GM18526 (cell line): ENCODE data around the gene C4BPB.

ENCODE experiments used
- POLR2A ChIP-seq: IDR thresholded peaks from 3 replicates; pipeline ENCODE4 v1.6.1; 2011; ENCODE audit not compliant: insufficient read length; ENCODE audit errors: extremely low read depth

The C4BPB gene, protein sequence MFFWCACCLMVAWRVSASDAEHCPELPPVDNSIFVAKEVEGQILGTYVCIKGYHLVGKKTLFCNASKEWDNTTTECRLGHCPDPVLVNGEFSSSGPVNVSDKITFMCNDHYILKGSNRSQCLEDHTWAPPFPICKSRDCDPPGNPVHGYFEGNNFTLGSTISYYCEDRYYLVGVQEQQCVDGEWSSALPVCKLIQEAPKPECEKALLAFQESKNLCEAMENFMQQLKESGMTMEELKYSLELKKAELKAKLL

DNA sequence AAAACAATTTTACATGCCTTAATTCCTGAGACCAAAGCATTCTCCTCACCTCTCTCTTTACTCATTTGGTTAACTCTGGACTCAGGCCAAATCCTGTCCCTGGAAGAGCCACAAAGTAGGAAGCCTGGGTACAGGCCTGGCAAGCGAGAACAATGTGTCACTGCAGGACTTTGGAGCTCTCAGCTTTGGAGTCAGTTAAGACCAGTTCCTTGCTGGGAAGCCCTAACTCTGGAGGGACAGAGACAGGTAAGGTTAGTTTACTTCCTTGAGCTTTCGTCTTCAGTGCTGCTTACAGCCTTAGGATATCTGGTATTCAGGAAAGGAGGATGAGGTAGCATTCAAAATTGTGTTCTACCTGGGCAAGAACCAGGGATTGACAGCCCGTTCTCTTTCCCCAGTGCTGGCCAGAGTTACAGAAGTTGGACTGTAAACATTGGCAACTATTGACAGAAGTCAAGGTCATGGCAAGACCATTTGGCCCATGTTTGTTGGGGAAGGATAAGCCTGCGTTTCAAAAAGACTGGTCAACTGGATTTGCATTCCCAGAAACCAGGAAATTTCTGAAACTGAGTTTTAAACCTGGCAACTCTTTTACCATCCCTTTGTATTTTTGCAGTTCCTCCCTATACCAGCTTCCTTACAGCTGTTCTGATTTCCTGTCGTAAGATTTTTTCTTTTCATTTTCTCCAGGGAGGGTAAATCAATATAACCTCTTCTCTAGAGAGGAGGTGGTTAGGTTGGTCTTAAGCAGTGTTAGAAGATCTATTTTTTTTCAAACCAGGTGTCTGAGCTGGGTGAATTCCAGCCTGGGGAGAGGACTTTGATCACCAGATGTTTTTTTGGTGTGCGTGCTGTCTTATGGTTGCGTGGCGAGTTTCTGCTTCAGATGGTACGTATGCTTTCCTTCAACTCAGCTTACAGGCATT is at the start of gene C4BPB:
Gene C4BPB, plus strand, starts transcription at position 160 of the 926 bp plus-strand sequence. Its CDS starts 672 bp downstream, at position 832.
- TF ChIP-seq POLR2A, result no peak

DNA sequence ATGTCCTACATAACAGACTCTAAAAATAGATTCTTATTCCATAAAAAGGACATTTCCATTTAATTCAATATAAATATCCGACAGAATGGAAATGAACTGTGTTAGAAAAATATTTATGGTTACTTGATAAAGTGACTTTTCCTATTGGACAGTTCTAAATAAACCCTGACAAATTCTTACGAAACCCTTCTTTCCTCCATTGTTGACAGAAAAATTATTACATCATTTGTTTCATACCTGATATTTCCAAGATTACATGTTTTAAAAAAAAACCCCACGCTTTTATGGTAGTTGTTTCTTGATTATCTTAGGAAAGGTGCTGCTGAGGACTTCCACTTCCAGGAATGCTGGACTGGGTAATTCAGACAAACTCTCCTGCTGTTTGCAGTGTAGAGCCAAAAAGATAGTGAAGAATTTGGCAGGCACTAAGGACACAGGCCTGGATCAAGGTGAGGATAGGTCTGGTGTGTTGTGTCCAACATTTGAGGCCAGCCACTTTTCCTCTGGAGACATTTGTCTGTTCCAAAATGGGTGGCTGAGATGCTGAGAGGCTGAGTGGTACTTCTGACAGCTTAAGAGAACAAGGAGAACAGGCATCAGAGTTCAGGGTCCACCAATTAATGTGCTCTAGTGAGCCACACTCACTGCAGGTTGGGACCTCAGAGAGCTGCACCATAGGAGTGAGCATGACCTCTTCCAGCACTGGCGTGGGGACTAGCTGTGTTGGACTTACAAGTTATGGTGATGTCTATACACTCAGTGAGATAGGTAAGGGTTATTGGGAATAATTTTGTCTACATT is 49.1 kb upstream of the C4BPB start:
- no peak for TF ChIP-seq POLR2A

DNA sequence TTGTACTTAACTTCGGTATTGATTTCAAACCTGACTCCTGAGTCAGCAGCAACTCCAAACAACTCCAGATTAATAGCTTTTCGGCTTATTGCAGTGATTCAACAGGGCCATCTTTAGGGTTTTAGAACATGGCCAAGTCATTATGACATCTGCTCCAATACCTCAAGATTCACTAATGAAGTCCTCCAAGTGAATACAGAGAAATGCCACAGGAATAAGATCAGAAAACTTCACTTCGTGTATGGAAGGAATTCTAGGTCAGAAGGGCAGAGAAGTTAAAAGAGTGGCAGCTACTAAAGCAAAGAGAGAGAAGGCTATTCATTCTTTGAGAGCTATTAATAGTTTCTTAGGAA is 48.5 kb upstream of the C4BPB start:
- TF ChIP-seq POLR2A, result no peak

- TF ChIP-seq POLR2A, result no peak
These were observed 43.2 kb upstream of the C4BPB start for GRCh38 chr1:207045453-207045852.

GRCh38 chr1:207047505-207047904 is 41.2 kb upstream of the C4BPB start:
- no peak for TF ChIP-seq POLR2A

DNA sequence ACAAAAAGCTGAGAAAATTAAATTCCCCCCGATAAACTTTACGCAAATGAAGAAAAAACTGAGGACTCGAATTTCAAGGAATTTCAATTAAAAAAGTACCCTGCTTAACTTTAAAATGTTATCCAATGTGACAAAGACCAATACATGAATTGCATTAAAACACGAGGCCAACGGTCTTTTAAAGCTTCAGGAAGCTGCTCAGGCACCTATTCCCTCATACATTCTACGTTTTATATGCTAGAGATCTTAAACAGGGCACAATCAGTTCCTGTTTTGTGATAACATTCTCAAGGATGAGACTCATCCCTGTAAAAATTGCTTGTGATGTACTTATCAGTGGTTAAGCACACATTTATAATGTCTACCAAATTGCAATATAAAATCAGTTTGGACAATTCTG is 40.6 kb upstream of the C4BPB start:
- no peak for TF ChIP-seq POLR2A

DNA sequence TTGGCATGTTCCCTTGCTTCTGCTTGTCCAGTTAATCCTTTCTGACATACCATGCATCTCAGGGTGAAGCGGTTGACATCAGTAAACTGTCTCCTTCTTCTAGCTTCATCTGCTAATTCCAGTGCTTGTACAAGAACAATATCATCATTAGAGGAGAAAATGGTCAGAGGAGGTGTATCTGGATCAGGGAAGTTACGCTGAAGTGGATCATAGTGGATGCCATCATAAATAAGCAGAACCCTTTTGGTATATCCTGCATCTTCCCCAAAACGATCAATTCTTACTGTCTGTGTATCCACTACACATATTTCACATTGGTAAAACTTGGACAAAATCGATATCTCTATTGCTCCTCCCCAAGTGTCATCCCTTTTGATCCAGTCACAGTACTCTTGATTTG is 39.6 kb upstream of the C4BPB start:
- no peak for TF ChIP-seq POLR2A

- no peak for TF ChIP-seq POLR2A
These were observed 39.1 kb upstream of the C4BPB start for GRCh38 chr1:207049514-207049913.

- no peak for TF ChIP-seq POLR2A
These were observed 38.7 kb upstream of the C4BPB start for GRCh38 chr1:207049974-207050391.

DNA sequence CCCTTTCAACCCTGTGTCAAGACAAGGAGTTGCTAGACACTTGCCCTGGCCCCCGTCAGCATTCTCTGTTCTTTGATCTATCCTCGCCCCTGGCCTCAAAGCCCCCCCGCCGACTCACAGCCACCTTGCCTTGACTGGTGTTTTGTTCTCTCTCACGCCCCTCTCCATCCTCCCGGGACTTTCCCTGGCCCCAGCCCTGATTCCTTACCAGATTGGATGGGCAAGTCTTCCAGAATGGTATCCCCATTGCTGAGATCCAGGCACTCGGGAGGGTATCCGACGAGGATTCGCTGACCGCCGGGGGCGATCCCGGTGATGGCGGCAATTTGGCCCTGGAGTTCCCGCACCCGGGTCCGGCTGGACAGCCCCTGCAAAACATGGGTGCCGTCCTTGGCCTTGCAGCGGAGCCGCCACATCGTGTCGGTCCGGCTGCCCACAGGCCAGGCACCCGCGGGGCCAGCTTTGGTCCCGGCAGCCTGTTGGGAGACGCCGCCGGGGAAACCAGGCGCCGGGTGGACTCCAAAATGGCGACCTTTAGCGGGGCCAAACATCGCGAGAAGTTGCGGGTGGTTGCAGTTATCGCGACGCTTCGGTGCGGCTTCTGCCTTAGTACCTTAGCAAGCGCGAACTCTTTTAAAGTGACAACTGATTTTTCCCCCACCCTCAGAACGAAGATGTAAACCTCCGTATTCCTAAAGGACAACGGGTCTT is 38.0 kb upstream of the C4BPB start:
- peak; percentile 64 for TF ChIP-seq POLR2A

GRCh38 chr1:207051191-207051943 is 37.3 kb upstream of the C4BPB start, which contains the start of gene YOD1:
TSS of gene YOD1 (minus strand) at chr1:207051208. CDS start at chr1:207051030, 178 bp downstream.
- TF ChIP-seq POLR2A, result no peak

DNA sequence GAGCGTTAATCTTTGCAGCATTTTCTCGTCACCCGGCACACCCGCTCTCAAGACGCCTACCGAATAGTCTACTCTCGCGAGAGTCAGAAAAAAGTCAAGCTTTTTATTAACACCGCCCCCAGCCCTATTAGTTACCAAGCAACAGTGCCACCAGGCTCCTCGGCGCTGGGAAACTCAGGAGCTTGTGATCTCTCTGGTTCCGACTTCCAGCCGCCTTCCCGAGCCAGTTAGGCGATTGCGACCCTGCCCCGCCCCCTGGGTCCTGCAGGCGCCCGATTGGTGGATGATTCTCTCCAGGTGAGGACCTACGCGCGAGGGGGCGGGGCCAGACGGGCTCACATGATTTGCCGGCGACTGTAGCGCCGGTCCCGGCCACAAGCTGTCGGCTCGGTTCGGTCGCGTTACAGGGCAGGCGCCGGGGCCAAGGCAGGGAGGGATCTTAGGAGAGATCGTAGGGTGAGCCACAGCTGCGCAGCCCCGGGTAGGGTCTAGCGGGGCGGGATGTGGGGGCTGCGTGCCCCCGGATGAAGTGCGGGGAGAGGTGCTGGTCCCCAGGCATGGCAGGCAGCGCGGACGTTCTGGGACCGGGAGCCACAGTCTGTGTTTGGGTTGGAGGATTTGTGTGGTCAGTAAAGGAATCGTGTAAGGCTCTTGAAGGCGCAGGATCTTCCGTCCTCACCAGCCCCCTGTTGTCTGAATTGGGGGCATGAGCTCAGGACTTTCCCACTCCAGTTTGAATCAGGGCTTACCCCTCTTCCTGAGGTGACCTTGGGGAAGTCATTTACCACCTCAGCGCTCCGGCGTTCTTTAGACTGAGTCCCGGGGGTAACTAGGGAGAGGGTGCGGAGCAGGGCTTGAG is 35.5 kb upstream of the C4BPB start, which contains the start of gene PFKFB2:
Gene PFKFB2, plus strand, starts transcription at position 365 of the 859 bp plus-strand sequence. CDS start 1,443 bp downstream, outside the sequence.
- peak; percentile 68 for TF ChIP-seq POLR2A

GRCh38 chr1:207054491-207054890 is 34.2 kb upstream of the C4BPB start:
- no peak for TF ChIP-seq POLR2A
